Cardiac muscle cell (in vitro differentiated cells and primary cell): Measurements from ENCODE around the gene INTS1. TPM values are rescaled to one million over a fixed set of nuclear protein-coding genes. Genes with fewer than 3 reads are reported as not detected.
"Not testable (repeated sequence)": the region's sequence is repeated elsewhere in the genome, so short reads cannot be mapped to it uniquely, and the experiment has no call there.

ENCODE experiments used
- DNase-seq, 2 donors: peaks; one replicate each; pipeline versions ENCODE4 v3.0.0 to v3.0.0-alpha.2; 2010 to 2017; ENCODE audit warnings: low read depth in 1 of 2, low spot score in 1 of 2
- H3K27ac ChIP-seq: fragments of 200-600 bp; sonication (generic); 2 replicates; pipeline ENCODE4 v1.5.1; 2016
- H3K27me3 ChIP-seq: fragments of 200-600 bp; sonication (generic); 2 replicates; pipeline ENCODE4 v1.6.0; 2016; ENCODE audit warnings: control low read depth
- H3K36me3 ChIP-seq: fragments of 200-600 bp; sonication (generic); 2 replicates; pipeline ENCODE4 v1.5.1; 2016; ENCODE audit warnings: control low read depth
- H3K4me1 ChIP-seq: fragments of 200-600 bp; sonication (generic); 2 replicates; pipeline ENCODE4 v1.8.1; 2017; ENCODE audit warnings: low read depth, mild to moderate bottlenecking, mixed run types
- H3K4me3 ChIP-seq: fragments of 200-600 bp; sonication (generic); 2 replicates; pipeline ENCODE4 v1.5.1; 2016; ENCODE audit warnings: mild to moderate bottlenecking
- H3K9me3 ChIP-seq: fragments of 200-600 bp; sonication (generic); 2 replicates; pipeline ENCODE4 v1.5.1; 2017; ENCODE audit warnings: low read depth, mild to moderate bottlenecking, control low read depth
- CTCF ChIP-seq: IDR thresholded peaks from 2 replicates; pipeline ENCODE4 v1.5.1; 2012; ENCODE audit warnings: low read depth, mild to moderate bottlenecking, low read length
- polyA plus RNA-seq: library from polyadenylated mRNA; unstranded; fragments of >200 nt; fragmentation: Nextera tagmentation; extraction: Ambion mirVana; gene quantifications from 2 replicates; pipeline ENCODE4 v1.2.1, GENCODE V29; 2016
- total RNA-seq: library from RNA; depleted of rRNA; stranded (reverse); fragments of >200 nt; gene quantifications from 2 replicates; pipeline ENCODE4 v1.2.3, GENCODE V29; 2016

Gene INTS1
- total and polyA plus RNA-seq, 2 experiments from 2014 or later, result 54.5 to 132 TPM

DNA sequence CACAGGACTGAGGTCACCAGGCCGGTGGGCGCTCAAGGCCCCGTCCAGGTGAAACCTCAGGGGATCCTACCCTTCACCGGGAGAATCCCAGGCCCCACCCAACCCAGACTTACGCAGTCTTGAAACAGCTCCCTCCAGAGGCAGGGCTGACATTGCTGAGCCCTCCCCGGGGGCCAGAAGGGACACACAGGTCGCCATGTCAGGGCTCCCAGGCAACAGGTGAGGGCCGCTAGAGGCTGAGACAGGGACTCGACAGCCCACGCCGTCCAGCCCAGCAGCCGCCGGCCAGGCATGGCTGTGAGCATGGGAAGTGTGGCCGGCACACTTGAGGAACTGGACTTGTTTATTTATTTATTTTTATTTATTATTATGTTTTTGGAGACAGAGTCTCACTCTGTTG is 55.2 kb downstream of the INTS1 start:
- no peak overlapping the region for H3K27ac ChIP-seq
- no peak overlapping the region for H3K4me3 ChIP-seq
- H3K36me3 ChIP-seq, result no peaks in the 10 kb centered on the region
- no peak for TF ChIP-seq CTCF
- DNase-seq, result no peak
- no peaks in the 10 kb centered on the region for H3K9me3 ChIP-seq
- H3K27me3 ChIP-seq, result no peaks in the 10 kb centered on the region
- peaks cover 3% of the 10 kb centered on the region for H3K4me1 ChIP-seq

DNA sequence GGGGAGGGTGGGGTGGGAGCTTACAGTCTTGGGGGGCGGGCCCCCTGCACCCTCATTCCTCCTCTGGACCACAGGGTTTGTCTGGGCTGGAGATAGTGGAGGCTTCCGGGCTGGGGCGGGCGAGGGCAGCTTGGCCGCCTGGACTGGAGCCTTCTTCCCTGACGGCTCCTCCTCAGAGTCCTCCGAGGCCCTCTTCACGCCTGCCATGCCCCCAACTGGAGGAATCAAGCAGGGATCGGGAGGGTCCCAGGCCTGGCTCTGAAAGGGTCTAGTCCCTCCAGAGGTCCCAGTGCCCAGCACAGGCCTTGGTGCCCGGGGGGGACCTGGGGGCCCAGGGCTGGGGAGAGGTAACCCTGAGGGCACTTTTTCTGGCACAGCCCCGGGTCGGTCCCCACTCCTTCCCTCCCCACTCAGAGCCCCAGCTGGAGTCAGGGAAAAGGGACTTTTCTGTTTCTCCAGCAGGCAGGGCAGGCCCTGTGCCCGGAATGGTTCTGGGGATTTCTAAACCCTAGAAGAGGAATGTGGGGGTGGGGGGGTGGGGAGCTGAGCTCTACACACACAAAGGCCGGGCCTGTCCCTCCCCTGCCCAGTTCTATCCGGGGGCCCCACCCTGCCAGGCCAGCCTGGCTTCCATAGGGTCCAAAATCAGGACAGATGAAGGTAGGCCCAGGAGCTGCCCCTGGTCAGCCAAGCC is 56.5 kb downstream of the INTS1 start:
- no peak overlapping the region for H3K27ac ChIP-seq
- H3K27me3 ChIP-seq, result no peaks in the 10 kb centered on the region
- no peaks in the 10 kb centered on the region for H3K36me3 ChIP-seq
- peak in 1 of 2 donors; percentile 54 for DNase-seq
- no peaks in the 10 kb centered on the region for H3K9me3 ChIP-seq
- H3K4me1 ChIP-seq, result peaks cover 3% of the 10 kb centered on the region
- TF ChIP-seq CTCF, result no peak
- no peak overlapping the region for H3K4me3 ChIP-seq

DNA sequence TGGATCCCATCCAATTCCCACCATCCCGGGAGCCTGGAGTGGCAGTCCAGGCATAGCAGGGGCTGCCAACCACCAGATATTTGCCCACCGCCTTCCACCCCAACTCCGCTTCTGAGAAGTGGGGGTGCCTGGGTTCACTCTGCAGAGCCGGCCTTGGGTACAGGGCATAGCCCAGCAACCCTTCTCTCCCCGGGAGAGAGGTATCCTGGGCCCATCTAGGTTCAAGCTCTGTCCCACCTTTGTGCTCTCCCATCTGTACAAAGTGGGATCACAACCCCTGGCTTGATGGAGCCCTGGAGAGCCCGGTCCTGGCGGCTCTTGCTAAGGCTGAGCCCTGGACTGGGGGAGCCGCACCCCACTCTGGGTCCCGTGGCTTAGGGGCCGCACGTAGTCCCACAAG is 57.1 kb downstream of the INTS1 start:
- no peaks in the 10 kb centered on the region for H3K9me3 ChIP-seq

DNA sequence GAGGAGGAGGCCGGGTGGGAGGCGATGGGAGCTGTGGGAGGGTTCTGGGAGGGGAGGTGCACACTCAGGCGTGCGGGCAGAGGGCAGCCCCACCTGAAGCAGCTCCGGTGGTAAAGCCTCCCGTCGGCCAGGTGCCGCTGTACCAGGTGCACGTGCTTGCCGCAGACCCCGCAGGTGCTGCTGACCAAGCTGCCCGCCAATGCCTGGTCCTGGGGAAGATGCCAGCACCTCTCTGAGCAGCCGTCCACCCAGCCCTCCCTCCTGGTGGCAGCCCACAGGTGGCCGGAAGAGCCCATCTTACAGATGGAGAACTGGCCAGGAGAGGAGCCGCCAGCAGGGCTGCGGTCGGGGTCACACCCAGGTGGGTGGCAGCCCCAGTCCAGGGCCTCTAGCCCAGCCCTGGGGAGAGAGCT is 57.6 kb downstream of the INTS1 start:
- Histone ChIP-seq H3K36me3 (no peaks in the 10 kb centered on the region), H3K4me3 (no peak overlapping the region), H3K4me1 (no peaks in the 10 kb centered on the region), H3K27ac (no peak overlapping the region), H3K27me3 (no peaks in the 10 kb centered on the region), H3K9me3 (no peaks in the 10 kb centered on the region)
- DNase-seq, result no peak
- no peak for TF ChIP-seq CTCF

More for the DNA sequence above, 57.1 kb downstream of the INTS1 start:
- Histone ChIP-seq H3K36me3 (no peaks in the 10 kb centered on the region), H3K4me3 (no peak overlapping the region), H3K27ac (no peak overlapping the region), H3K4me1 (peaks cover 1% of the 10 kb centered on the region), H3K27me3 (no peaks in the 10 kb centered on the region)
- no peak for DNase-seq
- no peak for TF ChIP-seq CTCF

DNA sequence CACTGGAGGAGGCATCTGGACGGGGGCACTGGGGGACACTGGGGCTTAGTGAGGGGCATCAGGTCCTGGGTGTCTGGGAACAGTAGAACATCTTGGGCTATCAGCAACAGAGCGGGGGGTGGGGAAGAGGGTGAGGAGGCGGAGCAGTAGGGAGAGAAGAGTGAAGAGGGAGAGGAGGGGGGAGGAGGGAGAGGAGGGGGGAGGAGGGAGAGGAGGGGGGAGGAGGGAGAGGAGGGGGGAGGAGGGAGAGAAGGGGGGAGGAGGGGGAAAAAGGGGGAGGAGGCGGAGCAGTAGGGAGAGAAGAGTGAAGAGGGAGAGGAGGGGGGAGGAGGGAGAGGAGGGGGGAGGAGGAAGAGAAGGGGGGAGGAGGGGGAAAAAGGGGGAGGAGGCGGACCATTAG is 58.2 kb downstream of the INTS1 start:
- H3K27ac ChIP-seq, H3K36me3 ChIP-seq, H3K9me3 ChIP-seq, H3K4me1 ChIP-seq, H3K4me3 ChIP-seq, H3K27me3 ChIP-seq: not testable (repeated sequence)
- peak in 1 of 2 donors; percentile 73 for DNase-seq

DNA sequence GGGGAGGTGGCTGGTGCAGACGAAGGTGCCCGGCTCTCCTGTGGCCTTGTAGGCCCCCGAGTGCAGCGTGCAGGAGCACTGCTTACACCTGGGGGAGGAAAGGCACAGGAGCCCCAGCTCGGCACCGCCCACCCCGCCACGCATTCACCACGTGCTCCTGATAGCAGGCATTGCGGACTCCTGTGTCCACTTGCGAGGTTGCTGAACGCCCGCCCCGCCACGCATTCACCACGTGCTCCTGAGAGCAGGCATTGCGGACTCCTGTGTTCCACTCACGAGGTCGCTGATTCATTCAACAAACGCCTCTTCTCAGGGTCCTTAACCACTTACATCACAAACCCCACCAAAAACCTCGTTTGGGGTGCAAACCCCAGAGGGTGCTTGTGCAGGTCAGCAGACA is 58.8 kb downstream of the INTS1 start:
- H3K4me1 ChIP-seq, result no peaks in the 10 kb centered on the region
- H3K9me3 ChIP-seq, result no peaks in the 10 kb centered on the region
- no peak overlapping the region for H3K27ac ChIP-seq
- H3K36me3 ChIP-seq, result no peaks in the 10 kb centered on the region
- no peaks in the 10 kb centered on the region for H3K27me3 ChIP-seq
- TF ChIP-seq CTCF, result no peak
- DNase-seq, result no peak
- no peak overlapping the region for H3K4me3 ChIP-seq
